AG04450 (cell line): ENCODE measurements around the gene GP5. TPM values are rescaled to one million over a fixed set of nuclear protein-coding genes. Genes with fewer than 3 reads are reported as not detected.

Experiments used
- CTCF ChIA-PET: fragments of 300-600, 350-600 bp; formaldehyde crosslinking; extraction: SDS; loops from one replicate; lab custom pipeline; 2022; ENCODE audit warnings: antibody characterized with exemption, inconsistent platforms; lab: Charles Lee
- POLR2A ChIA-PET: fragments of 350-600 bp; formaldehyde crosslinking; extraction: SDS; loops from one replicate; lab custom pipeline; 2021; ENCODE audit warnings: antibody characterized with exemption, inconsistent platforms; lab: Yijun Ruan, JAX
- DNase-seq: peaks from one replicate; pipeline ENCODE4 v3.0.0-alpha.2; 2011; ENCODE audit warnings: low read depth, low spot score
- H3K27ac ChIP-seq: one replicate; pipeline ENCODE4 v1.5.1; 2012; ENCODE audit warnings: low read depth, low read length, control low read depth
- H3K27me3 ChIP-seq: one replicate; pipeline ENCODE4 v1.6.0; 2012; ENCODE audit warnings: low read length; ENCODE audit not compliant: control insufficient read depth, insufficient read depth
- H3K4me3 ChIP-seq: 2 replicates; pipeline ENCODE4 v1.5.1; 2011; ENCODE audit warnings: mild to moderate bottlenecking, low read depth, low read length, control low read depth
- H3K9me3 ChIP-seq: 2 replicates; pipeline ENCODE4 v1.5.1; 2012; ENCODE audit warnings: low read length; ENCODE audit not compliant: control insufficient read depth, insufficient read depth
- CTCF ChIP-seq: IDR thresholded peaks from 2 replicates; pipeline ENCODE4 v1.5.1; 2011; ENCODE audit warnings: low read depth, low read length, control low read depth, inconsistent platforms
- polyA plus RNA-seq: library from polyadenylated mRNA; depleted of rRNA; stranded (reverse); fragments of >200 nt; gene quantifications from 2 replicates; pipeline ENCODE4 v1.2.3, GENCODE V29; 2011

The GP5 gene
- polyA plus RNA-seq, 1 experiment = 0.06 TPM

GRCh38 chr3:194431554-194431953 lies 32.5 kb upstream of the GP5 start:
- no peak for TF ChIP-seq CTCF
- DNase-seq = no peak
- no peak overlapping the region for H3K4me3 ChIP-seq
- H3K27me3 ChIP-seq = no peaks in the 10 kb centered on the region
- H3K9me3 ChIP-seq = no peaks in the 10 kb centered on the region
- POLR2A ChIA-PET = no interaction called here
- no peak overlapping the region for H3K27ac ChIP-seq
- CTCF ChIA-PET = no interaction called here

- no peak for DNase-seq
Measured at GRCh38 chr3:194425399-194425798, 26.3 kb upstream of the GP5 start.

GRCh38 chr3:194424953-194425352 lies 25.9 kb upstream of the GP5 start:
- no peaks in the 10 kb centered on the region for H3K9me3 ChIP-seq
- no peak for DNase-seq
- no peak overlapping the region for H3K27ac ChIP-seq
- CTCF ChIA-PET = no interaction called here
- H3K27me3 ChIP-seq = no peaks in the 10 kb centered on the region
- POLR2A ChIA-PET = no interaction called here
- TF ChIP-seq CTCF = no peak
- H3K4me3 ChIP-seq = no peak overlapping the region

More at GRCh38 chr3:194425399-194425798, 26.3 kb upstream of the GP5 start:
- TF ChIP-seq CTCF = no peak
- POLR2A ChIA-PET = no interaction called here
- H3K27ac ChIP-seq = no peak overlapping the region
- no peaks in the 10 kb centered on the region for H3K9me3 ChIP-seq
- no peak overlapping the region for H3K4me3 ChIP-seq
- CTCF ChIA-PET = no interaction called here
- H3K27me3 ChIP-seq = no peaks in the 10 kb centered on the region

GRCh38 chr3:194424373-194424772 lies 25.3 kb upstream of the GP5 start:
- H3K27ac ChIP-seq = no peak overlapping the region
- ChIA-PET POLR2A (no interaction called here), CTCF (interaction anchor here (0.6 kb wide), 1 partner anchor 34 kb away, joined by 3 read pairs; no protein-coding TSS in a partner anchor)
- H3K27me3 ChIP-seq = no peaks in the 10 kb centered on the region
- DNase-seq = no peak
- no peak overlapping the region for H3K4me3 ChIP-seq
- no peaks in the 10 kb centered on the region for H3K9me3 ChIP-seq
- TF ChIP-seq CTCF = no peak

GRCh38 chr3:194423317-194423716 lies 24.3 kb upstream of the GP5 start:
- H3K9me3 ChIP-seq = no peaks in the 10 kb centered on the region
- no peak overlapping the region for H3K4me3 ChIP-seq
- TF ChIP-seq CTCF = no peak
- POLR2A ChIA-PET = no interaction called here
- H3K27ac ChIP-seq = no peak overlapping the region
- CTCF ChIA-PET = interaction anchor here (1.8 kb wide), 1 partner anchor 79 kb away, joined by 5 read pairs; no protein-coding TSS in a partner anchor
- no peak for DNase-seq
- no peaks in the 10 kb centered on the region for H3K27me3 ChIP-seq
